ENCODE measurements around the gene CMBL. TPM values are rescaled to one million over a fixed set of nuclear protein-coding genes. Genes with fewer than 3 reads are reported as not detected.
A peak's percentile ranks its signal among the peaks of the same experiment; 100 is the strongest.

The CMBL gene
- polyA plus RNA-seq, 2 donors, result 1.9 to 2.8 TPM

- 86 to 91% methylated on average over 5 of the region's 5 CpGs for WGBS, 2 donors
- no peaks in the 10 kb centered on the region for H3K27me3 ChIP-seq (ENCODE audit: control insufficient read depth in 1 of 2, insufficient read depth in 2 of 2, low read length in 2 of 2)
Measured at GRCh38 chr5:10334831-10335230, 27.1 kb upstream of the CMBL start.

GRCh38 chr5:10333154-10334006, 25.7 kb upstream of the CMBL start:
- Histone ChIP-seq H3K4me3 (ENCODE audit: low read depth in 1 of 2, low read length in 2 of 2) (peak overlapping the region; percentile 53 to 58), H3K4me1 (ENCODE audit: control insufficient read depth in 2 of 2, insufficient read depth in 2 of 2, low read length in 1 of 2) (peaks cover 0 to 6% of the 10 kb centered on the region in 2 donors), H3K27me3 (ENCODE audit: control insufficient read depth in 1 of 2, insufficient read depth in 2 of 2, low read length in 2 of 2) (no peaks in the 10 kb centered on the region), H3K27ac (ENCODE audit: low read depth in 2 of 2, low read length in 1 of 2) (no peak overlapping the region), H3K36me3 (ENCODE audit: control insufficient read depth in 2 of 2, insufficient read depth in 2 of 2, low read length in 1 of 2) (no peaks in the 10 kb centered on the region), H3K9me3 (ENCODE audit: control insufficient read depth in 2 of 2, insufficient read depth in 1 of 2, low read depth in 1 of 2, low read length in 1 of 2) (no peaks in the 10 kb centered on the region)
- WGBS, 2 donors, result 4 to 7% methylated on average over 76 to 81 of the region's 81 CpGs

More at GRCh38 chr5:10334831-10335230, 27.1 kb upstream of the CMBL start:
- no peak overlapping the region for H3K4me3 ChIP-seq (ENCODE audit: low read depth in 1 of 2, low read length in 2 of 2)
- H3K36me3 ChIP-seq (ENCODE audit: control insufficient read depth in 2 of 2, insufficient read depth in 2 of 2, low read length in 1 of 2), result no peaks in the 10 kb centered on the region
- peaks cover 0 to 6% of the 10 kb centered on the region in 2 donors for H3K4me1 ChIP-seq (ENCODE audit: control insufficient read depth in 2 of 2, insufficient read depth in 2 of 2, low read length in 1 of 2)
- peaks cover 0 to 1% of the 10 kb centered on the region in 2 donors for H3K9me3 ChIP-seq (ENCODE audit: control insufficient read depth in 2 of 2, insufficient read depth in 1 of 2, low read depth in 1 of 2, low read length in 1 of 2)
- H3K27ac ChIP-seq (ENCODE audit: low read depth in 2 of 2, low read length in 1 of 2), result no peak overlapping the region

- Histone ChIP-seq H3K9me3 (ENCODE audit: control insufficient read depth in 2 of 2, insufficient read depth in 1 of 2, low read depth in 1 of 2, low read length in 1 of 2) (no peaks in the 10 kb centered on the region), H3K36me3 (ENCODE audit: control insufficient read depth in 2 of 2, insufficient read depth in 2 of 2, low read length in 1 of 2) (no peaks in the 10 kb centered on the region), H3K27ac (ENCODE audit: low read depth in 2 of 2, low read length in 1 of 2) (no peak overlapping the region), H3K4me3 (ENCODE audit: low read depth in 1 of 2, low read length in 2 of 2) (no peak overlapping the region), H3K27me3 (ENCODE audit: control insufficient read depth in 1 of 2, insufficient read depth in 2 of 2, low read length in 2 of 2) (no peaks in the 10 kb centered on the region), H3K4me1 (ENCODE audit: control insufficient read depth in 2 of 2, insufficient read depth in 2 of 2, low read length in 1 of 2) (peaks cover 0 to 6% of the 10 kb centered on the region in 2 donors)
- WGBS, 2 donors, result 90 to 93% methylated on average over 5 of the region's 5 CpGs
Measured at GRCh38 chr5:10332301-10332700, 24.6 kb upstream of the CMBL start.

- 50 to 56% methylated on average over 7 of the region's 7 CpGs for WGBS, 2 donors
- H3K27ac ChIP-seq (ENCODE audit: low read depth in 2 of 2, low read length in 1 of 2), result peak overlapping the region in 1 of 2 donors; percentile 15
- H3K27me3 ChIP-seq (ENCODE audit: control insufficient read depth in 1 of 2, insufficient read depth in 2 of 2, low read length in 2 of 2), result no peaks in the 10 kb centered on the region
- no peaks in the 10 kb centered on the region for H3K36me3 ChIP-seq (ENCODE audit: control insufficient read depth in 2 of 2, insufficient read depth in 2 of 2, low read length in 1 of 2)
- H3K9me3 ChIP-seq (ENCODE audit: control insufficient read depth in 2 of 2, insufficient read depth in 1 of 2, low read depth in 1 of 2, low read length in 1 of 2), result no peaks in the 10 kb centered on the region
- peaks cover 0 to 6% of the 10 kb centered on the region in 2 donors for H3K4me1 ChIP-seq (ENCODE audit: control insufficient read depth in 2 of 2, insufficient read depth in 2 of 2, low read length in 1 of 2)
- no peak overlapping the region for H3K4me3 ChIP-seq (ENCODE audit: low read depth in 1 of 2, low read length in 2 of 2)
Measured at GRCh38 chr5:10331341-10331796, 23.7 kb upstream of the CMBL start.

GRCh38 chr5:10330511-10331230, 23.0 kb upstream of the CMBL start:
- no peak overlapping the region for H3K4me3 ChIP-seq (ENCODE audit: low read depth in 1 of 2, low read length in 2 of 2)
- H3K27me3 ChIP-seq (ENCODE audit: control insufficient read depth in 1 of 2, insufficient read depth in 2 of 2, low read length in 2 of 2), result no peaks in the 10 kb centered on the region
- 41 to 50% methylated on average over 10 of the region's 10 CpGs for WGBS, 2 donors

GRCh38 chr5:10329820-10330481, 22.2 kb upstream of the CMBL start:
- WGBS, 2 donors, result 58 to 62% methylated on average over 7 of the region's 7 CpGs
- peaks cover 0 to 6% of the 10 kb centered on the region in 2 donors for H3K4me1 ChIP-seq (ENCODE audit: control insufficient read depth in 2 of 2, insufficient read depth in 2 of 2, low read length in 1 of 2)
- H3K4me3 ChIP-seq (ENCODE audit: low read depth in 1 of 2, low read length in 2 of 2), result no peak overlapping the region
- peak overlapping the region in 1 of 2 donors; percentile 29 for H3K27ac ChIP-seq (ENCODE audit: low read depth in 2 of 2, low read length in 1 of 2)
- H3K9me3 ChIP-seq (ENCODE audit: control insufficient read depth in 2 of 2, insufficient read depth in 1 of 2, low read depth in 1 of 2, low read length in 1 of 2), result no peaks in the 10 kb centered on the region
- H3K36me3 ChIP-seq (ENCODE audit: control insufficient read depth in 2 of 2, insufficient read depth in 2 of 2, low read length in 1 of 2), result no peaks in the 10 kb centered on the region
- H3K27me3 ChIP-seq (ENCODE audit: control insufficient read depth in 1 of 2, insufficient read depth in 2 of 2, low read length in 2 of 2), result no peaks in the 10 kb centered on the region

More at GRCh38 chr5:10330511-10331230, 23.0 kb upstream of the CMBL start:
- no peaks in the 10 kb centered on the region for H3K9me3 ChIP-seq (ENCODE audit: control insufficient read depth in 2 of 2, insufficient read depth in 1 of 2, low read depth in 1 of 2, low read length in 1 of 2)
- peak overlapping the region in 1 of 2 donors; percentile 29 for H3K27ac ChIP-seq (ENCODE audit: low read depth in 2 of 2, low read length in 1 of 2)
- H3K4me1 ChIP-seq (ENCODE audit: control insufficient read depth in 2 of 2, insufficient read depth in 2 of 2, low read length in 1 of 2), result peaks cover 0 to 6% of the 10 kb centered on the region in 2 donors
- no peaks in the 10 kb centered on the region for H3K36me3 ChIP-seq (ENCODE audit: control insufficient read depth in 2 of 2, insufficient read depth in 2 of 2, low read length in 1 of 2)

- Histone ChIP-seq H3K4me3 (ENCODE audit: low read depth in 1 of 2, low read length in 2 of 2) (no peak overlapping the region), H3K9me3 (ENCODE audit: control insufficient read depth in 2 of 2, insufficient read depth in 1 of 2, low read depth in 1 of 2, low read length in 1 of 2) (no peaks in the 10 kb centered on the region), H3K4me1 (ENCODE audit: control insufficient read depth in 2 of 2, insufficient read depth in 2 of 2, low read length in 1 of 2) (peaks cover 0 to 6% of the 10 kb centered on the region in 2 donors), H3K27ac (ENCODE audit: low read depth in 2 of 2, low read length in 1 of 2) (no peak overlapping the region), H3K36me3 (ENCODE audit: control insufficient read depth in 2 of 2, insufficient read depth in 2 of 2, low read length in 1 of 2) (no peaks in the 10 kb centered on the region), H3K27me3 (ENCODE audit: control insufficient read depth in 1 of 2, insufficient read depth in 2 of 2, low read length in 2 of 2) (no peaks in the 10 kb centered on the region)
- 67 to 69% methylated on average over 2 of the region's 2 CpGs for WGBS, 2 donors
Measured at GRCh38 chr5:10329446-10329819, 21.7 kb upstream of the CMBL start.

- WGBS, 2 donors, result 88 to 92% methylated on average over 5 of the region's 5 CpGs
- Histone ChIP-seq H3K9me3 (ENCODE audit: control insufficient read depth in 2 of 2, insufficient read depth in 1 of 2, low read depth in 1 of 2, low read length in 1 of 2) (no peaks in the 10 kb centered on the region), H3K36me3 (ENCODE audit: control insufficient read depth in 2 of 2, insufficient read depth in 2 of 2, low read length in 1 of 2) (no peaks in the 10 kb centered on the region), H3K27ac (ENCODE audit: low read depth in 2 of 2, low read length in 1 of 2) (no peak overlapping the region), H3K27me3 (ENCODE audit: control insufficient read depth in 1 of 2, insufficient read depth in 2 of 2, low read length in 2 of 2) (no peaks in the 10 kb centered on the region), H3K4me3 (ENCODE audit: low read depth in 1 of 2, low read length in 2 of 2) (no peak overlapping the region), H3K4me1 (ENCODE audit: control insufficient read depth in 2 of 2, insufficient read depth in 2 of 2, low read length in 1 of 2) (peaks cover 0 to 6% of the 10 kb centered on the region in 2 donors)
Measured at GRCh38 chr5:10328323-10328722, 20.6 kb upstream of the CMBL start.
